Mammary epithelial cell (primary cell): Measurements from ENCODE around the gene TLCD1.

Experiments
- CTCF ChIP-seq, 2 donors: IDR thresholded peaks in 1 of 2; conservative IDR thresholded peaks in 1 of 2; 2 replicates each; pipeline ENCODE4 v1.5.1; 2011 to 2012; ENCODE audit warnings: inconsistent platforms in 2 of 2, low read length in 2 of 2, mild to moderate bottlenecking in 2 of 2, control low read depth in 1 of 2, low read depth in 1 of 2; ENCODE audit not compliant: insufficient read depth in 1 of 2; ENCODE audit errors: extremely low read depth in 1 of 2
- EZH2 ChIP-seq: IDR thresholded peaks from 2 replicates; pipeline ENCODE4 v1.6.1; 2012; ENCODE audit warnings: low read length, inconsistent platforms, borderline replicate concordance

- TF ChIP-seq CTCF (conservative IDR thresholded peaks at IDR 0.05 in 1 of 2, IDR thresholded peaks at IDR 0.05 in 1 of 2; ENCODE audit: extremely low read depth in 1 of 2, insufficient read depth in 1 of 2, low read depth in 1 of 2, low read length in 2 of 2) (peak; percentile 100), EZH2 (no peak)
Measured at GRCh38 chr17:28750178-28751047, 24.4 kb upstream of the TLCD1 start.
